ENCODE data around the gene C2orf72. TPM values are rescaled to one million over a fixed set of nuclear protein-coding genes. Genes with fewer than 3 reads are reported as not detected.
"Not testable (repeated sequence)": the region's sequence is repeated elsewhere in the genome, so short reads cannot be mapped to it uniquely, and the experiment has no call there.

The C2orf72 gene
- total RNA-seq, 1 donor from 2014 or later, result 0.96 TPM

GRCh38 chr2:231018184-231018583 lies 19.1 kb upstream of the C2orf72 start:
- Mint-ChIP-seq H3K9me3 (no peaks in the 10 kb centered on the region), H3K4me3 (ENCODE audit: low read depth) (no peak overlapping the region), H3K27ac (no peak overlapping the region), H3K27me3 (ENCODE audit: low read depth) (peaks cover 22% of the 10 kb centered on the region), H3K4me1 (ENCODE audit: low read depth) (no peaks in the 10 kb centered on the region), H3K36me3 (ENCODE audit: low read depth) (no peaks in the 10 kb centered on the region)
- intact Hi-C loops (cut with micrococcal nuclease), result no loop called here
- DNase-seq (ENCODE audit: low spot score), result no peak

GRCh38 chr2:231025059-231025458 lies 12.3 kb upstream of the C2orf72 start:
- H3K36me3 Mint-ChIP-seq (ENCODE audit: low read depth); H3K4me3 Mint-ChIP-seq (ENCODE audit: low read depth); H3K4me1 Mint-ChIP-seq (ENCODE audit: low read depth); H3K9me3 Mint-ChIP-seq; DNase-seq (ENCODE audit: low spot score); intact Hi-C loops (cut with micrococcal nuclease); H3K27ac Mint-ChIP-seq: not testable (repeated sequence)
- H3K27me3 Mint-ChIP-seq (ENCODE audit: low read depth), result peaks cover 12% of the 10 kb centered on the region

GRCh38 chr2:231028889-231029288 lies 8.4 kb upstream of the C2orf72 start:
- no peaks in the 10 kb centered on the region for H3K36me3 Mint-ChIP-seq (ENCODE audit: low read depth)
- DNase-seq (ENCODE audit: low spot score), result no peak
- H3K4me3 Mint-ChIP-seq (ENCODE audit: low read depth), result no peak overlapping the region
- H3K9me3 Mint-ChIP-seq, result no peaks in the 10 kb centered on the region
- intact Hi-C loops (cut with micrococcal nuclease), result no loop called here
- no peaks in the 10 kb centered on the region for H3K4me1 Mint-ChIP-seq (ENCODE audit: low read depth)
- peaks cover 14% of the 10 kb centered on the region for H3K27me3 Mint-ChIP-seq (ENCODE audit: low read depth)
- no peak overlapping the region for H3K27ac Mint-ChIP-seq

- DNase-seq (ENCODE audit: low spot score), result no peak
- H3K4me1 Mint-ChIP-seq (ENCODE audit: low read depth), result no peaks in the 10 kb centered on the region
- no peaks in the 10 kb centered on the region for H3K9me3 Mint-ChIP-seq
- H3K4me3 Mint-ChIP-seq (ENCODE audit: low read depth), result no peak overlapping the region
- peaks cover 19% of the 10 kb centered on the region for H3K27me3 Mint-ChIP-seq (ENCODE audit: low read depth)
- intact Hi-C loops (cut with micrococcal nuclease), result no loop called here
- no peak overlapping the region for H3K27ac Mint-ChIP-seq
- H3K36me3 Mint-ChIP-seq (ENCODE audit: low read depth), result no peaks in the 10 kb centered on the region
These were observed 7.8 kb upstream of the C2orf72 start for GRCh38 chr2:231029563-231029962.

GRCh38 chr2:231030725-231031124 lies 6.6 kb upstream of the C2orf72 start:
- peaks cover 26% of the 10 kb centered on the region for H3K27me3 Mint-ChIP-seq (ENCODE audit: low read depth)
- H3K4me1 Mint-ChIP-seq (ENCODE audit: low read depth), result no peaks in the 10 kb centered on the region
- no peak overlapping the region for H3K4me3 Mint-ChIP-seq (ENCODE audit: low read depth)
- no peak overlapping the region for H3K27ac Mint-ChIP-seq
- H3K9me3 Mint-ChIP-seq, result no peaks in the 10 kb centered on the region
- no peaks in the 10 kb centered on the region for H3K36me3 Mint-ChIP-seq (ENCODE audit: low read depth)
- intact Hi-C loops (cut with micrococcal nuclease), result no loop called here
- DNase-seq (ENCODE audit: low spot score), result no peak

- intact Hi-C loops (cut with micrococcal nuclease), result no loop called here
- Mint-ChIP-seq H3K4me3 (ENCODE audit: low read depth) (no peak overlapping the region), H3K4me1 (ENCODE audit: low read depth) (no peaks in the 10 kb centered on the region), H3K27me3 (ENCODE audit: low read depth) (peaks cover 38% of the 10 kb centered on the region), H3K9me3 (no peaks in the 10 kb centered on the region), H3K27ac (no peak overlapping the region), H3K36me3 (ENCODE audit: low read depth) (no peaks in the 10 kb centered on the region)
- no peak for DNase-seq (ENCODE audit: low spot score)
These were observed 4.7 kb upstream of the C2orf72 start for GRCh38 chr2:231032575-231033140.

- Mint-ChIP-seq H3K4me1 (ENCODE audit: low read depth) (no peaks in the 10 kb centered on the region), H3K27ac (no peak overlapping the region), H3K9me3 (no peaks in the 10 kb centered on the region), H3K4me3 (ENCODE audit: low read depth) (no peak overlapping the region), H3K27me3 (ENCODE audit: low read depth) (peaks cover 42% of the 10 kb centered on the region), H3K36me3 (ENCODE audit: low read depth) (no peaks in the 10 kb centered on the region)
- intact Hi-C loops (cut with micrococcal nuclease), result no loop called here
- no peak for DNase-seq (ENCODE audit: low spot score)
These were observed 3.9 kb upstream of the C2orf72 start for GRCh38 chr2:231033147-231034132.

GRCh38 chr2:231034291-231034882 lies 2.9 kb upstream of the C2orf72 start:
- H3K27ac Mint-ChIP-seq, result no peak overlapping the region
- peaks cover 49% of the 10 kb centered on the region for H3K27me3 Mint-ChIP-seq (ENCODE audit: low read depth)
- no peaks in the 10 kb centered on the region for H3K9me3 Mint-ChIP-seq
- no peak overlapping the region for H3K4me3 Mint-ChIP-seq (ENCODE audit: low read depth)
- intact Hi-C loops (cut with micrococcal nuclease), result no loop called here
- H3K4me1 Mint-ChIP-seq (ENCODE audit: low read depth), result no peaks in the 10 kb centered on the region
- DNase-seq (ENCODE audit: low spot score), result no peak
- no peaks in the 10 kb centered on the region for H3K36me3 Mint-ChIP-seq (ENCODE audit: low read depth)

- Mint-ChIP-seq H3K4me3 (ENCODE audit: low read depth) (no peak overlapping the region), H3K9me3 (no peaks in the 10 kb centered on the region), H3K27me3 (ENCODE audit: low read depth) (peaks cover 63% of the 10 kb centered on the region), H3K4me1 (ENCODE audit: low read depth) (no peaks in the 10 kb centered on the region), H3K27ac (no peak overlapping the region), H3K36me3 (ENCODE audit: low read depth) (no peaks in the 10 kb centered on the region)
- intact Hi-C loops (cut with micrococcal nuclease), result no loop called here
- no peak for DNase-seq (ENCODE audit: low spot score)
These were observed 1.2 kb upstream of the C2orf72 start for GRCh38 chr2:231036131-231036530.

GRCh38 chr2:231036578-231037106 lies 681 bp upstream of the C2orf72 start:
- intact Hi-C loops (cut with micrococcal nuclease), result no loop called here
- H3K36me3 Mint-ChIP-seq (ENCODE audit: low read depth), result no peaks in the 10 kb centered on the region
- DNase-seq (ENCODE audit: low spot score), result no peak
- H3K4me1 Mint-ChIP-seq (ENCODE audit: low read depth), result no peaks in the 10 kb centered on the region
- H3K9me3 Mint-ChIP-seq, result no peaks in the 10 kb centered on the region
- peaks cover 65% of the 10 kb centered on the region for H3K27me3 Mint-ChIP-seq (ENCODE audit: low read depth)
- no peak overlapping the region for H3K27ac Mint-ChIP-seq
- peak overlapping the region; percentile 6 for H3K4me3 Mint-ChIP-seq (ENCODE audit: low read depth)

- DNase-seq (ENCODE audit: low spot score), result no peak
- no peaks in the 10 kb centered on the region for H3K9me3 Mint-ChIP-seq
- no peaks in the 10 kb centered on the region for H3K4me1 Mint-ChIP-seq (ENCODE audit: low read depth)
- no peaks in the 10 kb centered on the region for H3K36me3 Mint-ChIP-seq (ENCODE audit: low read depth)
- H3K27me3 Mint-ChIP-seq (ENCODE audit: low read depth), result peaks cover 71% of the 10 kb centered on the region
- intact Hi-C loops (cut with micrococcal nuclease), result no loop called here
- no peak overlapping the region for H3K27ac Mint-ChIP-seq
- H3K4me3 Mint-ChIP-seq (ENCODE audit: low read depth), result peak overlapping the region; percentile 61
These were observed 584 bp downstream of the C2orf72 start for GRCh38 chr2:231037731-231038482.

- no peak for DNase-seq (ENCODE audit: low spot score)
- H3K4me1 Mint-ChIP-seq (ENCODE audit: low read depth), result no peaks in the 10 kb centered on the region
- H3K27me3 Mint-ChIP-seq (ENCODE audit: low read depth), result peaks cover 75% of the 10 kb centered on the region
- H3K36me3 Mint-ChIP-seq (ENCODE audit: low read depth), result no peaks in the 10 kb centered on the region
- intact Hi-C loops (cut with micrococcal nuclease), result no loop called here
- H3K9me3 Mint-ChIP-seq, result no peaks in the 10 kb centered on the region
- H3K27ac Mint-ChIP-seq, result no peak overlapping the region
- H3K4me3 Mint-ChIP-seq (ENCODE audit: low read depth), result peak overlapping the region; percentile 61
These were observed 1.4 kb downstream of the C2orf72 start for GRCh38 chr2:231038483-231039293.
